Skeletal muscle satellite cell (primary cell): ENCODE results near the gene PTCHD4. TPM values are rescaled to one million over a fixed set of nuclear protein-coding genes. Genes with fewer than 3 reads are reported as not detected.

Experiments used
- H3K27me3 ChIP-seq: 2 replicates; pipeline ENCODE4 v1.7.0; 2013; ENCODE audit warnings: low read length; ENCODE audit not compliant: control insufficient read depth, insufficient read depth
- H3K36me3 ChIP-seq: 2 replicates; pipeline ENCODE4 v1.7.0; 2013; ENCODE audit warnings: mild to moderate bottlenecking, control low read depth, low read length; ENCODE audit not compliant: insufficient read depth
- H3K4me1 ChIP-seq: 2 replicates; pipeline ENCODE4 v1.7.0; 2013; ENCODE audit warnings: low read length; ENCODE audit not compliant: control insufficient read depth, insufficient read depth
- H3K4me2 ChIP-seq: 2 replicates; pipeline ENCODE4 v1.7.0; 2013; ENCODE audit warnings: mild to moderate bottlenecking, low read length
- H3K4me3 ChIP-seq: 2 replicates; pipeline ENCODE4 v1.7.0; 2013; ENCODE audit warnings: low read length
- H3K9ac ChIP-seq: 2 replicates; pipeline ENCODE4 v1.7.0; 2013; ENCODE audit warnings: mild to moderate bottlenecking, low read depth, low read length, moderate library complexity
- H3K9me3 ChIP-seq: replicated peaks from 2 replicates; pipeline ENCODE4 v1.7.0; 2013; ENCODE audit warnings: mild to moderate bottlenecking, control low read depth, low read length
- total RNA-seq: library from RNA; depleted of rRNA; stranded (reverse); fragments of >200 nt; gene quantifications from 2 replicates; pipeline ENCODE4 v1.2.3, GENCODE V29; 2012; rRNA removed

Gene PTCHD4
- 0.66 and 2.5 TPM in 2 replicates for total RNA-seq

DNA sequence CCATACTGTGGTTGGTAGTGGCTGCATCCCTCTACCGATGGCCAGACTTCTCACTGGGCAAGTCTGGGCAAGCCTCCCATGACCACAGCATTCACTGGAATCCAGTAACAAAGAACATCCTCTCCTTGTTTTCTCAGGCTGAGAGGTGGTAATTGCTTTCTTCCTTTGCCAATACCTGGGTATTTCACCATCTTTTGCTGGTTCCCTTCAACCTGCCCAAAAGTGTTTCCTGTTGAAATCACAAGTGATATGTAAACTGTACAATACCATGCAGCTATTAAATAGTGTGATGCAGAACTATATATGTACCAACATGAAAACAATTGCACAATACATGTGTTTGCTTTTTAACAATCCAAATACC, at the start of gene PTCHD4:
PTCHD4 (minus strand) TSS at position 55 of the 364 bp plus-strand sequence. CDS start 42,240 bp downstream, outside the sequence.
- Histone ChIP-seq H3K4me3 (peak within 1 kb of the TSS; percentile 67), H3K36me3 (no peaks in the 10 kb centered on the region), H3K9me3 (no peaks in the 10 kb centered on the region), H3K9ac (peak within 1 kb of the TSS; percentile 76), H3K4me1 (no peaks in the 10 kb centered on the region), H3K27me3 (no peaks in the 10 kb centered on the region), H3K4me2 (peak within 1 kb of the TSS; percentile 75)

- Histone ChIP-seq H3K4me1 (peaks cover 2% of the 10 kb centered on the region), H3K9ac (no peak overlapping the region), H3K4me3 (no peak overlapping the region), H3K9me3 (peaks cover 3% of the 10 kb centered on the region), H3K27me3 (no peaks in the 10 kb centered on the region), H3K4me2 (no peak overlapping the region), H3K36me3 (no peaks in the 10 kb centered on the region)
Measured at GRCh38 chr6:48151142-48151541, 40.1 kb upstream of the PTCHD4 start.

DNA sequence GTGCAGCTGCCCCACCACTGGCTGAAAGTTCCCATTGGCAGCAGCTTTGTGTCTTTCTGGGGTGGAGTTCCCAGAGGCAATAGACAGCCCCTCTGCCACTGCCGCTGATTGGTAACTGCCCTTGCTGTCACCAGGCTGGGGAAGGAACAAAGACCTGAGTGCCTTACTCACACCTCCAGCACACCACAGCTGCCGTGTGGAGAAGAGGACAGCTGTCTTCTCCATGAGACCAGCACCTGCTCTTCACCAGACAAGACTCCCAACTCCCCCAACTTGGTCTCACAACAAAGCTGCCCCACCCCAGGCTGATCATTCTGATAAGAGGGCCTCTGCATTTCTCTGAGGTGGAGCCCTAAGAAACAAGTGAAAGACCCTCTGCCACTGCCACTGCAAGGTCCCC, 39.7 kb upstream of the PTCHD4 start:
- H3K4me2 ChIP-seq = no peak overlapping the region
- H3K36me3 ChIP-seq = no peaks in the 10 kb centered on the region
- H3K4me3 ChIP-seq = no peak overlapping the region
- no peaks in the 10 kb centered on the region for H3K27me3 ChIP-seq
- no peak overlapping the region for H3K9ac ChIP-seq
- peaks cover 2% of the 10 kb centered on the region for H3K4me1 ChIP-seq
- H3K9me3 ChIP-seq = peaks cover 3% of the 10 kb centered on the region

DNA sequence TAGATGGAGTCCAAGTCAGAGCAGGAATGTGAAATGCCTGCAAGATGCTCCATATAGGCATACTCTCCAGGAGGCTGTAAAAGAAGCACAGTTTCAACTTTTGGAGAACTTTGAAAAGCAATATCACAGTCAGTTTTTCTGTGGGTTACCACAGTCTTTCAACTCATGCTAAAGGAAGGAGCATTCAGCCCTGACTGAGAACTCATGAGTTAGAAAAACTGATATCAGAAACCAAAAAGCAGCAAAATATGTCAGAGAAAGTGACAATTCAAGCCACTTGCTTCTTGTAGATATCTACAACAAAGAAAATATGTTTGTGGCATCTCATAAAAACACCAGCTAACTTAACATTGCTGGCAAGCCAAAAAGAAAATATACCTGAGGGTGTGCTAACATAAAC, 36.1 kb upstream of the PTCHD4 start:
- Histone ChIP-seq H3K36me3 (no peaks in the 10 kb centered on the region), H3K27me3 (no peaks in the 10 kb centered on the region), H3K9me3 (peaks cover 2% of the 10 kb centered on the region), H3K4me3 (no peak overlapping the region), H3K9ac (no peak overlapping the region), H3K4me2 (no peak overlapping the region), H3K4me1 (peaks cover 2% of the 10 kb centered on the region)

GRCh38 chr6:48144021-48144420, 33.0 kb upstream of the PTCHD4 start:
- H3K9me3 ChIP-seq = no peaks in the 10 kb centered on the region
- H3K4me1 ChIP-seq = no peaks in the 10 kb centered on the region
- no peak overlapping the region for H3K4me3 ChIP-seq
- H3K27me3 ChIP-seq = no peaks in the 10 kb centered on the region
- no peak overlapping the region for H3K9ac ChIP-seq
- H3K4me2 ChIP-seq = no peak overlapping the region
- H3K36me3 ChIP-seq = no peaks in the 10 kb centered on the region

- no peaks in the 10 kb centered on the region for H3K36me3 ChIP-seq
- H3K4me1 ChIP-seq = no peaks in the 10 kb centered on the region
- H3K4me3 ChIP-seq = no peak overlapping the region
- H3K9ac ChIP-seq = no peak overlapping the region
- H3K4me2 ChIP-seq = no peak overlapping the region
- H3K27me3 ChIP-seq = no peaks in the 10 kb centered on the region
- no peaks in the 10 kb centered on the region for H3K9me3 ChIP-seq
Measured at GRCh38 chr6:48141975-48142374, 31.0 kb upstream of the PTCHD4 start.

DNA sequence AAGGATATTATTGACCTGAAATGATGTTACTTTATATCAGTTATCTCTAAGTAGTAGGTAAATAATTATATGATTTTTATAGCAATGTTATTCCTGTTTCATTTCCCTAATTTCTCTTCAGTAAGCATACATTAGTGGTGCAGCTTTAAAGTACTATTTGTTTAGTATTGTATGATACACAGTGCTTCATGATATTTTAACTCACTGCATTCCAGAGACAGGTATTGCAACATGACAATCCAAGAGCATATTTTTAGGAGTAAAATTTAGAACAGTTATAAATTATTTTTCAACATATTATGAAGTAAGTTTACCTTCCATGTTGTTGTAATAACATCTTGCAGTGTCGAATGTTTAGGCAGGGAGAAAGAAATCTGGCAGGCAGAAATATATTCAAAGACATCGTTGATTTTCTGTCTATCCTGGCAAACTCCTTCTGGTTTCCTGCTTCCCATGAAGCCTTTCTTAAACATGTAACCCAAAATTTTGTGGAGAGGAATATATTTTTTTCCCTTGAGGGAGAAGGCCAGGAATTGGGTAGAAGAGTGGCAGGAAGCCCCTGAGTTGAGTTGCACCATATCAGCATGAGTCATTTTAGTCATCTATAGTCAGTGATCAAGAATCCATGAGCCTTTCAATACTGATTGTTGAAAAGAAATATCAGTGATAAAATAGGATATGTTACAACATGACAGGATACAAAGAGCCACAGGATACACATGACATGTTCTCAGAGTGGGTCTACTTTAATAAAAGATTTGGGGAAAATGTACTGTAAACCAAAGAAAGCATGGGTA, 29.0 kb upstream of the PTCHD4 start:
- H3K9me3 ChIP-seq = no peaks in the 10 kb centered on the region
- peaks cover 17% of the 10 kb centered on the region for H3K4me1 ChIP-seq
- H3K27me3 ChIP-seq = no peaks in the 10 kb centered on the region
- H3K4me2 ChIP-seq = no peak overlapping the region
- no peaks in the 10 kb centered on the region for H3K36me3 ChIP-seq
- H3K4me3 ChIP-seq = no peak overlapping the region
- H3K9ac ChIP-seq = no peak overlapping the region

DNA sequence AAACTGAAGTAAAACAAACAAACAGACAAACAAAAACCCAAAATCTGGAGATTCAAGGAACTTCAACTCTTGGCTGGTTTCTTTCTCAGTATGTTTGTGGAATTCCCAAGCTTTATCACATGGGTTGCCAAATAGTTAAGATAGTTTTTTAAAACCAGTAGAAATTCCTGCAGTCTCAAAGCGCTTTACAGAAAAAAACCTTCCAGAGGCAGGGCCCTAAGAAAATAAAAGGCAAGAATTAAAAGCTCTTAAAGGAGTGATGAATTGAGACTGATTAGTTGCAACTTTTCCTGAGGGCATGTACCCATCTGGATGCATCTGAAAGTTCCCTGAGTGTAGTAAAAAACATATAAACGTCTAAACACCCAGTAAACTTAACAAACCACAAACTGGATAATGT, 25.9 kb upstream of the PTCHD4 start:
- Histone ChIP-seq H3K9ac (no peak overlapping the region), H3K4me3 (no peak overlapping the region), H3K27me3 (no peaks in the 10 kb centered on the region), H3K9me3 (no peaks in the 10 kb centered on the region), H3K36me3 (no peaks in the 10 kb centered on the region), H3K4me1 (peaks cover 27% of the 10 kb centered on the region), H3K4me2 (no peak overlapping the region)

GRCh38 chr6:48135323-48136084, 24.5 kb upstream of the PTCHD4 start:
- H3K4me1 ChIP-seq = peaks cover 27% of the 10 kb centered on the region
- no peaks in the 10 kb centered on the region for H3K27me3 ChIP-seq
- H3K9me3 ChIP-seq = no peaks in the 10 kb centered on the region
- H3K36me3 ChIP-seq = no peaks in the 10 kb centered on the region
- H3K9ac ChIP-seq = no peak overlapping the region
- H3K4me3 ChIP-seq = no peak overlapping the region
- H3K4me2 ChIP-seq = peak overlapping the region; percentile 33

DNA sequence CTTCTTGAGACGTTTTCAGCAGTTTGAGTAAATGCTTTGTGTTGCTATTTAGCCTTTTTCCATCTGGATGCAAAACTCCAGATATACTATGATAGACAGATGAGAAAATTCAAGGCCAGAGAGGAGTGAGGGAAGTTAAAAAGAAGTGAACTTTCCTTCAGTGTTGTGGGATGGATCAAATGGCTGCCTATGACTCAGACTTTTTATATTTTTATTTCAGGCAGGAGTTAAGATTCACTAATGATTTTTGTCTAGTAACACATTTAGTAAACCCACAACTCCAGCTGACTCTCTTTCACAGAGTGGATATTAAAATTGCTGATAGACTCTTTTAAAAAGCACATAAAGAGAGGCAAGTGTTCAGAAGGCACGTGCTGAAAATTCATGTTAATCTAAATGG, 23.2 kb upstream of the PTCHD4 start:
- H3K36me3 ChIP-seq = no peaks in the 10 kb centered on the region
- no peaks in the 10 kb centered on the region for H3K9me3 ChIP-seq
- no peak overlapping the region for H3K4me3 ChIP-seq
- H3K27me3 ChIP-seq = no peaks in the 10 kb centered on the region
- no peak overlapping the region for H3K4me2 ChIP-seq
- no peak overlapping the region for H3K9ac ChIP-seq
- peaks cover 27% of the 10 kb centered on the region for H3K4me1 ChIP-seq

GRCh38 chr6:48123601-48124000, 12.6 kb upstream of the PTCHD4 start:
- no peak overlapping the region for H3K4me2 ChIP-seq
- H3K9ac ChIP-seq = no peak overlapping the region
- no peaks in the 10 kb centered on the region for H3K36me3 ChIP-seq
- H3K4me3 ChIP-seq = no peak overlapping the region
- H3K4me1 ChIP-seq = no peaks in the 10 kb centered on the region
- H3K27me3 ChIP-seq = peaks cover 4% of the 10 kb centered on the region
- H3K9me3 ChIP-seq = no peaks in the 10 kb centered on the region
